Hepatocyte (in vitro differentiated cells): ENCODE results near the gene ASS1. TPM values are rescaled to one million over a fixed set of nuclear protein-coding genes. Genes with fewer than 3 reads are reported as not detected.

Experiments
- DNase-seq: peaks from one replicate; pipeline ENCODE4 v3.0.0-alpha.2; 2016; ENCODE audit warnings: low spot score
- H2AFZ ChIP-seq: fragments of 200-600 bp; sonication (generic); 2 replicates; pipeline ENCODE4 v1.6.0; 2016; ENCODE audit warnings: antibody characterized with exemption, mild to moderate bottlenecking
- H3K27ac ChIP-seq: fragments of 200-600 bp; sonication (generic); 2 replicates; pipeline ENCODE4 v1.5.1; 2016; ENCODE audit warnings: mild to moderate bottlenecking
- H3K27me3 ChIP-seq: fragments of 200-600 bp; sonication (generic); 2 replicates; pipeline ENCODE4 v1.6.1; 2016
- H3K36me3 ChIP-seq: fragments of 200-600 bp; sonication (generic); replicated peaks from 2 replicates; pipeline ENCODE4 v1.5.1; 2016; ENCODE audit warnings: low read depth; ENCODE audit not compliant: insufficient read depth
- H3K4me1 ChIP-seq: fragments of 200-600 bp; sonication (generic); 2 replicates; pipeline ENCODE4 v1.5.1; 2016; ENCODE audit warnings: mild to moderate bottlenecking, moderate library complexity; ENCODE audit not compliant: insufficient read depth
- H3K4me2 ChIP-seq: fragments of 200-600 bp; sonication (generic); 2 replicates; pipeline ENCODE4 v1.6.0; 2016
- H3K4me3 ChIP-seq: fragments of 200-600 bp; sonication (generic); 2 replicates; pipeline ENCODE4 v1.5.1; 2016; ENCODE audit warnings: mild to moderate bottlenecking
- H3K79me2 ChIP-seq: fragments of 200-600 bp; sonication (generic); 2 replicates; pipeline ENCODE4 v1.6.0; 2017; ENCODE audit warnings: mild to moderate bottlenecking
- H3K9me2 ChIP-seq: fragments of 200-600 bp; sonication (generic); replicated peaks from 2 replicates; pipeline ENCODE4 v1.6.0; 2017; ENCODE audit warnings: mild to moderate bottlenecking; ENCODE audit not compliant: insufficient read depth
- H3K9me3 ChIP-seq: fragments of 200-600 bp; sonication (generic); 2 replicates; pipeline ENCODE4 v1.5.1; 2016; ENCODE audit warnings: low read depth, mild to moderate bottlenecking
- H4K20me1 ChIP-seq: fragments of 200-600 bp; sonication (generic); 2 replicates; pipeline ENCODE4 v1.6.0; 2016; ENCODE audit warnings: mild to moderate bottlenecking; ENCODE audit not compliant: insufficient read depth, poor library complexity, severe bottlenecking
- CTCF ChIP-seq: fragments of 200-600 bp; sonication (generic); IDR thresholded peaks from 2 replicates; pipeline ENCODE4 v1.5.1; 2016; ENCODE audit warnings: antibody characterized with exemption, mild to moderate bottlenecking; ENCODE audit not compliant: poor library complexity
- EZH2 ChIP-seq: fragments of 200-600 bp; sonication (generic); IDR thresholded peaks from 2 replicates; pipeline ENCODE4 v1.6.1; 2016; ENCODE audit warnings: antibody characterized with exemption, mild to moderate bottlenecking, borderline replicate concordance
- EZH2phosphoT487 ChIP-seq: fragments of 200-600 bp; sonication (generic); IDR thresholded peaks from one replicate; pipeline ENCODE4 v1.6.1; 2018; ENCODE audit warnings: antibody characterized with exemption, mild to moderate bottlenecking, low read depth, moderate library complexity; ENCODE audit not compliant: unreplicated experiment, severe bottlenecking
- WGBS: methylation state at CpG from one replicate; pipeline ENCODE4 v1.1.6; 2016; ENCODE audit warnings: low lambda C conversion rate; ENCODE audit errors: missing lambda C conversion rate; 5-methylcytosine and 5-hydroxymethylcytosine counted together
- polyA plus RNA-seq: library from polyadenylated mRNA; unstranded; fragments of >200 nt; fragmentation: Nextera tagmentation; extraction: Ambion mirVana; gene quantifications from 2 replicates; pipeline ENCODE4 v1.2.1, GENCODE V29; 2016
- total RNA-seq: library from RNA; depleted of rRNA; stranded (reverse); fragments of >200 nt; gene quantifications from 2 replicates; pipeline ENCODE4 v1.2.3, GENCODE V29; 2014

ASS1 gene
- total and polyA plus RNA-seq, 2 experiments from 2014 or later: 145 to 292 TPM

GRCh38 chr9:130421154-130421801, 23.5 kb upstream of the ASS1 start:
- Histone ChIP-seq H3K79me2 (no peaks in the 10 kb centered on the region), H3K27me3 (no peaks in the 10 kb centered on the region), H3K4me3 (no peak overlapping the region), H3K9me2 (no peaks in the 10 kb centered on the region), H3K36me3 (no peaks in the 10 kb centered on the region), H3K27ac (no peak overlapping the region), H3K4me2 (no peak overlapping the region), H3K4me1 (peaks cover 17% of the 10 kb centered on the region), H3K9me3 (no peaks in the 10 kb centered on the region), H2AFZ (no peak overlapping the region), H4K20me1 (no peaks in the 10 kb centered on the region)
- 77% methylated on average over 17 of the region's 17 CpGs for WGBS
- no peak for TF ChIP-seq EZH2
- DNase-seq: no peak

- H3K4me1 ChIP-seq: peaks cover 19% of the 10 kb centered on the region
- H3K9me2 ChIP-seq: no peaks in the 10 kb centered on the region
- no peak overlapping the region for H3K4me3 ChIP-seq
- no peaks in the 10 kb centered on the region for H3K27me3 ChIP-seq
- TF ChIP-seq EZH2phosphoT487: no peak
- TF ChIP-seq EZH2: no peak
- TF ChIP-seq CTCF: no peak
- H3K36me3 ChIP-seq: no peaks in the 10 kb centered on the region
- peak; percentile 36 for DNase-seq
- WGBS: 62% methylated on average over 13 of the region's 13 CpGs
- H3K9me3 ChIP-seq: no peaks in the 10 kb centered on the region
- H3K79me2 ChIP-seq: no peaks in the 10 kb centered on the region
- H4K20me1 ChIP-seq: no peaks in the 10 kb centered on the region
- no peak overlapping the region for H3K4me2 ChIP-seq
- no peak overlapping the region for H2AFZ ChIP-seq
- H3K27ac ChIP-seq: no peak overlapping the region
Observed at GRCh38 chr9:130421802-130422276, 22.9 kb upstream of the ASS1 start.

- DNase-seq: no peak
- no peak overlapping the region for H3K27ac ChIP-seq
- no peak overlapping the region for H3K4me3 ChIP-seq
- H3K27me3 ChIP-seq: no peaks in the 10 kb centered on the region
- H4K20me1 ChIP-seq: no peaks in the 10 kb centered on the region
- peaks cover 19% of the 10 kb centered on the region for H3K4me1 ChIP-seq
- no peak overlapping the region for H2AFZ ChIP-seq
- no peak overlapping the region for H3K4me2 ChIP-seq
- no peaks in the 10 kb centered on the region for H3K9me2 ChIP-seq
- no peaks in the 10 kb centered on the region for H3K36me3 ChIP-seq
- 89% methylated on average over 10 of the region's 10 CpGs for WGBS
- TF ChIP-seq EZH2phosphoT487 (no peak), CTCF (no peak), EZH2 (no peak)
- no peaks in the 10 kb centered on the region for H3K79me2 ChIP-seq
- H3K9me3 ChIP-seq: no peaks in the 10 kb centered on the region
Observed at GRCh38 chr9:130422546-130422945, 22.2 kb upstream of the ASS1 start.

GRCh38 chr9:130423272-130423671, 21.5 kb upstream of the ASS1 start:
- DNase-seq: peak; percentile 35
- Histone ChIP-seq H3K27ac (no peak overlapping the region), H3K9me2 (no peaks in the 10 kb centered on the region), H4K20me1 (no peaks in the 10 kb centered on the region), H3K79me2 (no peaks in the 10 kb centered on the region), H3K36me3 (no peaks in the 10 kb centered on the region), H3K27me3 (no peaks in the 10 kb centered on the region), H3K4me3 (no peak overlapping the region), H3K4me1 (peaks cover 19% of the 10 kb centered on the region), H3K4me2 (no peak overlapping the region), H3K9me3 (no peaks in the 10 kb centered on the region), H2AFZ (no peak overlapping the region)
- 61% methylated on average over 8 of the region's 8 CpGs for WGBS
- no peak for TF ChIP-seq EZH2
- TF ChIP-seq EZH2phosphoT487: no peak
- TF ChIP-seq CTCF: no peak
